Subcutaneous adipose tissue (tissue), 4 donors: ENCODE data around the gene WASF1. TPM values are rescaled to one million over a fixed set of nuclear protein-coding genes. Genes with fewer than 3 reads are reported as not detected.

ENCODE experiments used
- total RNA-seq, 4 donors: library from RNA; depleted of rRNA; stranded (reverse); fragments of >200 nt; gene quantifications; one replicate each; pipeline ENCODE4 v1.1.0, GENCODE V29; 2016
- TF ChIP-seq, protein P1 (sequence below): fragments of 450-650 bp; IDR thresholded peaks from one replicate; pipeline ENCODE4 v1.5.1; 2016; ENCODE audit warnings: low read depth, mild to moderate bottlenecking, control low read depth, antibody characterized with exemption, moderate library complexity

The WASF1 gene
- total RNA-seq, 4 donors from 2014 or later: 6.8 to 14.4 (median 11.4) TPM

GRCh38 chr6:110173506-110174132 lies 5.9 kb downstream of the WASF1 start:
- TF ChIP-seq, protein P1, sequence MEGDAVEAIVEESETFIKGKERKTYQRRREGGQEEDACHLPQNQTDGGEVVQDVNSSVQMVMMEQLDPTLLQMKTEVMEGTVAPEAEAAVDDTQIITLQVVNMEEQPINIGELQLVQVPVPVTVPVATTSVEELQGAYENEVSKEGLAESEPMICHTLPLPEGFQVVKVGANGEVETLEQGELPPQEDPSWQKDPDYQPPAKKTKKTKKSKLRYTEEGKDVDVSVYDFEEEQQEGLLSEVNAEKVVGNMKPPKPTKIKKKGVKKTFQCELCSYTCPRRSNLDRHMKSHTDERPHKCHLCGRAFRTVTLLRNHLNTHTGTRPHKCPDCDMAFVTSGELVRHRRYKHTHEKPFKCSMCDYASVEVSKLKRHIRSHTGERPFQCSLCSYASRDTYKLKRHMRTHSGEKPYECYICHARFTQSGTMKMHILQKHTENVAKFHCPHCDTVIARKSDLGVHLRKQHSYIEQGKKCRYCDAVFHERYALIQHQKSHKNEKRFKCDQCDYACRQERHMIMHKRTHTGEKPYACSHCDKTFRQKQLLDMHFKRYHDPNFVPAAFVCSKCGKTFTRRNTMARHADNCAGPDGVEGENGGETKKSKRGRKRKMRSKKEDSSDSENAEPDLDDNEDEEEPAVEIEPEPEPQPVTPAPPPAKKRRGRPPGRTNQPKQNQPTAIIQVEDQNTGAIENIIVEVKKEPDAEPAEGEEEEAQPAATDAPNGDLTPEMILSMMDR: no peak

DNA sequence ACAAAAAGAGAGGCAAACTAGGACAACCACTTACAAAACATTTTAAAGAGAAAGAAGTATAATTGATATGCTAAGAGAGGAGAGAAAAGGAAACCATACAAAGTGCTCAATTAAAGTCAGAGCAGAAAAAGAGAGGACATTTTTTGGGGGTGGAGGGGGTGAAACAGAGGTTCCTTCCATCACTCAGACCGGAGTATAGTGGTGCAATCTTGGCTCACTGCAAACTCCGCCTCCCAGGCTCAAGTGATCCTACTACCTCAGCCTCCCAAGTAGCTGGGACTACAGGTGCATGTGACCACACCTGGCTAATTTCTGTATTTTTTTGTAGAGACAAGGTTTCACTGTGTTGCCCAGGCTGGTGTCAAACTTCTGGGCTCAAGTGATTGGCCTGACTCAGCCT lies 9.4 kb downstream of the WASF1 start:
- TF ChIP-seq, protein P1: no peak

GRCh38 chr6:110158479-110158878 lies 21.0 kb downstream of the WASF1 start:
- TF ChIP-seq, protein P1: no peak

GRCh38 chr6:110147870-110148269 lies 31.6 kb downstream of the WASF1 start:
- TF ChIP-seq, protein P1: no peak

- TF ChIP-seq, protein P1: no peak
Observed at GRCh38 chr6:110140650-110141049, 38.8 kb downstream of the WASF1 start.

- TF ChIP-seq, protein P1: no peak
Observed at GRCh38 chr6:110139052-110139451, 40.4 kb downstream of the WASF1 start.

DNA sequence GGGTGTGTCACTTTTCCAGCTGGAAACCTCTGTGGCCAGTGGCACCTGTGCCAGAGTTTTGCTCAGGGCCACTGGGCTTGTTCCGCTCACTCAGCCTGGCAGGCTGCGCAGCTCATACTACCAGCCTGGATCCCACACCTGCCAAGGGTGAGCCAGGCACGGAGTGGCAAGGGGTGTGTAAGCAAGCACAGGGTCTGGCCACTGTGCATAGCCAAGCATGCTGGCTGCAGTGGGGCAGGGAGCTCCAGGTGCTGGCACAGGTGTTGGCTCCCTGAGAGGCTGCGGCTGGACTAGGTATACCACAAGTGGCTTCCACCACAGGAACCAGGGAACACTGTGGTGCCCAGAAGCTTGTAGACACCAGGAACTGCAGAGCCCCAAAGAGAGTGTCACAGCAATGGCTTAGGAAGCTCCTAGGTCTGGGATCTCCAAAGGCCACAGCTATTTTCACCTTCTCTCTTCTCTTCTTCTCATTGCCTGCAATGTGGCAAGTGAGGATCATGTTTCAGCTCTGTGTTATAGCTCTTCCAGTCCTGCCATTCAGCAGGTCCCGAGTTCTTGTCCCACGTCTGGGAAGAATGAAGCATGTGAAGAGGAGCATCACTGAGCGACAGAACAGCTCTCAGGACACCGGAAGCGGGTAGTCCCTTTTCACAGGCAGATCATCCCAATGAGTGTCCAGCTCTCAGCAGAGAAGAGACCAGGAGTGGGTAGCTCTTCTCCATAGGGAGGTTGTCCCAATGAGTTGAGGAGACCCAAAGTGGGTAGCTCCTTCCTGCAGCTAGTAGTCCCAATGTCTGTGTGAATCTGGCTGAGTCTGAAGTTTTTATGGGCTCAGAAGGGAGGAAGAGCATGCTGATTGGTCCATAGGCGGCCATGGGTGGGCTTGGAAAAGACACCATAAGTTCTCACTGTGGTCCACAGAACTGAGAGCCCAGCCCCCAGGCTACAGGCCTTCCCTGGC lies 41.3 kb downstream of the WASF1 start:
- TF ChIP-seq, protein P1: no peak
